Measurements from ENCODE around the gene ARHGAP25. TPM values are rescaled to one million over a fixed set of nuclear protein-coding genes. Genes with fewer than 3 reads are reported as not detected.

Gene ARHGAP25
- total and polyA plus RNA-seq, 2 donors (not counting 3 experiments of a cell fraction or from before 2014, with no cell fraction given): 0.50 to 2.0 TPM

- ChIA-PET CTCF (interaction anchor here (0.8 to 2.8 kb wide), 10 partner anchors 9 to 127 kb away, joined by 3 to 45 read pairs (median 4); no protein-coding TSS in a partner anchor), POLR2A (interaction anchor here (0.7 kb wide), 1 partner anchor 83 kb away, joined by 14 read pairs; no protein-coding TSS in a partner anchor)
- Histone ChIP-seq H2AFZ (ENCODE audit: low read depth, low read length) (no peak overlapping the region), H3K9ac (replicated peaks; ENCODE audit: extremely low read depth, insufficient read depth, low read length) (no peak overlapping the region), H3K4me3 (replicated peaks in 1 of 3; ENCODE audit: insufficient read depth in 1 of 3, low read depth in 1 of 3, low read length in 3 of 3) (no peak overlapping the region), H3K27ac (ENCODE audit: insufficient read depth, low read depth, low read length) (no peak overlapping the region), H3K27me3 (ENCODE audit: control insufficient read depth in 2 of 2, insufficient read depth in 2 of 2, low read length in 2 of 2) (no peaks in the 10 kb centered on the region), H4K20me1 (replicated peaks; ENCODE audit: control insufficient read depth, extremely low read depth, insufficient read depth, low read length) (no peaks in the 10 kb centered on the region), H3K9me1 (replicated peaks; ENCODE audit: control insufficient read depth, extremely low read depth, insufficient read depth, low read length) (no peaks in the 10 kb centered on the region), H3K36me3 (ENCODE audit: control insufficient read depth in 2 of 2, extremely low read depth in 1 of 2, insufficient read depth in 2 of 2, low read length in 2 of 2) (no peaks in the 10 kb centered on the region), H3K4me1 (ENCODE audit: control insufficient read depth, extremely low read depth, insufficient read depth, low read length) (peaks cover 24% of the 10 kb centered on the region), H3K79me2 (ENCODE audit: control insufficient read depth, insufficient read depth, low read length) (no peaks in the 10 kb centered on the region), H3K4me2 (ENCODE audit: insufficient read depth, low read length) (no peak overlapping the region), H3K9me3 (replicated peaks; ENCODE audit: control insufficient read depth, insufficient read depth, low read length) (no peaks in the 10 kb centered on the region)
- TF ChIP-seq JUN (IDR thresholded peaks at IDR 0.05; ENCODE audit: borderline replicate concordance, insufficient read depth, insufficient read length, low read depth) (no peak), EZH2 (IDR thresholded peaks at IDR 0.05; ENCODE audit: borderline replicate concordance, low read depth, low read length, severe bottlenecking) (no peak), CTCF (IDR thresholded peaks at IDR 0.05; ENCODE audit: extremely low read depth in 1 of 2, insufficient read depth in 1 of 2, low read depth in 1 of 2, low read length in 2 of 2) (no peak), POLR2A (IDR thresholded peaks at IDR 0.05; ENCODE audit: low read depth, low read length) (no peak), MAX (IDR thresholded peaks at IDR 0.05; ENCODE audit: insufficient read depth, insufficient read length) (no peak), GATA2 (IDR thresholded peaks at IDR 0.05; ENCODE audit: insufficient read depth, insufficient read length, low read depth, low read length) (no peak), MYC (IDR thresholded peaks at IDR 0.05; ENCODE audit: low read depth, low read length) (no peak), FOS (IDR thresholded peaks at IDR 0.05; ENCODE audit: borderline replicate concordance, insufficient read depth, low read length) (no peak), POLR2AphosphoS5 (IDR thresholded peaks at IDR 0.05; ENCODE audit: insufficient read depth, low read depth, low read length) (no peak)
- DNase-seq (ENCODE audit: low read depth, low spot score) (no peak), FAIRE-seq (no peak)
- no TSS peak for BruUV-seq (replicated peaks)
- intact Hi-C loops (cut with micrococcal nuclease) (loop anchor here (2.0 kb wide), 1 partner anchor 127 kb away; no protein-coding TSS in a partner anchor), dilution Hi-C loops (cut with MboI; ENCODE audit: extremely low pct_ligation_motif_present, low sequenced_read_pairs) (no loop called here)
Observed at GRCh38 chr2:68835621-68836020, 101.0 kb downstream of the ARHGAP25 start.

All from endothelial cell of umbilical vein (primary cell).